Measurements from ENCODE around the gene DAPK1. TPM values are rescaled to one million over a fixed set of nuclear protein-coding genes. Genes with fewer than 3 reads are reported as not detected.

DAPK1 gene
- total RNA-seq (ENCODE audit: low replicate concordance), result 26.4 and 43.5 TPM in 2 replicates

DNA sequence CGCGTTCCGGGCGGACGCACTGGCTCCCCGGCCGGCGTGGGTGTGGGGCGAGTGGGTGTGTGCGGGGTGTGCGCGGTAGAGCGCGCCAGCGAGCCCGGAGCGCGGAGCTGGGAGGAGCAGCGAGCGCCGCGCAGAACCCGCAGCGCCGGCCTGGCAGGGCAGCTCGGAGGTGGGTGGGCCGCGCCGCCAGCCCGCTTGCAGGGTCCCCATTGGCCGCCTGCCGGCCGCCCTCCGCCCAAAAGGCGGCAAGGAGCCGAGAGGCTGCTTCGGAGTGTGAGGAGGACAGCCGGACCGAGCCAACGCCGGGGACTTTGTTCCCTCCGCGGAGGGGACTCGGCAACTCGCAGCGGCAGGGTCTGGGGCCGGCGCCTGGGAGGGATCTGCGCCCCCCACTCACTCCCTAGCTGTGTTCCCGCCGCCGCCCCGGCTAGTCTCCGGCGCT lies at the start of gene DAPK1:
Gene DAPK1, plus strand, starts transcription at position 264 of the 442 bp plus-strand sequence. CDS start 1,211 bp downstream, outside the sequence.

DNA sequence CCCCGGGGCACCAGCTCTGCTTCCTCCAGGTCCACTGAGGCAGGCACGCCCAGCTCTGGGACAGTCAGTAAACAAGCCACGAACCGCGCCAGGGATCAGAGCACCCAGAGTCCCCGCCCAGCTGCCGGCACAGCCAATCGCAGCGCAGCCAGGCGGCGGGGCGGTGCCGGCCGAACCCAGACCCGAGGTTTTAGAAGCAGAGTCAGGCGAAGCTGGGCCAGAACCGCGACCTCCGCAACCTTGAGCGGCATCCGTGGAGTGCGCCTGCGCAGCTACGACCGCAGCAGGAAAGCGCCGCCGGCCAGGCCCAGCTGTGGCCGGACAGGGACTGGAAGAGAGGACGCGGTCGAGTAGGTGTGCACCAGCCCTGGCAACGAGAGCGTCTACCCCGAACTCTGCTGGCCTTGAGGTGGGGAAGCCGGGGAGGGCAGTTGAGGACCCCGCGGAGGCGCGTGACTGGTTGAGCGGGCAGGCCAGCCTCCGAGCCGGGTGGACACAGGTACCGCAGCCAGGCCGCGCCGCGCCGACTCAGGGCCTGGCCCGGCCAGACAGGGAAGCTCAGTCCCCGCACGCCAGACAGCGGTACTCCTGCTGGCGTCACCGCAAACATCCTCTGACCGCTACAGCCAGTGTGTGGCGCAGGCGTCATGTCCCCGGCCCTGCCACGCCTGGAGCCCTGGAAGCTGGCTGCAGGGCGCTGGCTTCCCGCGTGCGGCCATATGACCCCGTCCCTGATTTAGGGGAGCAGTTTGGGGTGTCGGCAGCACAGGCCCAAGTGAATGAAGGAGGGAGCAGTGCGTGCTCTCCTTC lies 228.4 kb downstream of the DAPK1 start, which contains the start of gene CTSL:
Gene CTSL, plus strand, starts transcription at position 220 of the 810 bp plus-strand sequence. CDS start 1,485 bp downstream, outside the sequence.

Other genes with a start within 250 kb of the DAPK1 start
- 97.5 and 3,757 TPM in 2 replicates for gene CTSL, start 228.3 kb downstream of the DAPK1 start, total RNA-seq (ENCODE audit: low replicate concordance)